NCI-H446 treated with DMSO at 0.1 percent for 48 hours (cell line): ENCODE measurements around the gene ULK4.
"Not testable (repeated sequence)": the region's sequence is repeated elsewhere in the genome, so short reads cannot be mapped to it uniquely, and the experiment has no call there.

Source experiments
- DNase-seq: peaks from one replicate; lab custom pipeline; 2025; lab: John Stamatoyannopoulos, UW

The ULK4 gene

GRCh38 chr3:41961751-41962679 lies at the start of gene ULK4:
TSS of gene ULK4 (minus strand) at chr3:41962103. CDS start at chr3:41954759, 7,344 bp downstream.
- peak; percentile 96 for DNase-seq

GRCh38 chr3:42010530-42010929 lies 48.6 kb upstream of the ULK4 start:
- DNase-seq: peak; percentile 31

GRCh38 chr3:42009456-42009855 lies 47.6 kb upstream of the ULK4 start:
- DNase-seq: no peak

- DNase-seq: no peak
Observed at GRCh38 chr3:42007785-42008184, 45.9 kb upstream of the ULK4 start.

- DNase-seq: no peak
Observed at GRCh38 chr3:42005401-42005800, 43.5 kb upstream of the ULK4 start.

- no peak for DNase-seq
Observed at GRCh38 chr3:42002790-42003189, 40.9 kb upstream of the ULK4 start.

- DNase-seq: no peak
Observed at GRCh38 chr3:42001777-42002176, 39.9 kb upstream of the ULK4 start.

- no peak for DNase-seq
Observed at GRCh38 chr3:41999909-42000308, 38.0 kb upstream of the ULK4 start.

GRCh38 chr3:41997702-41998550 lies 36.0 kb upstream of the ULK4 start:
- no peak for DNase-seq

GRCh38 chr3:41991437-41991836 lies 29.5 kb upstream of the ULK4 start:
- DNase-seq: no peak

GRCh38 chr3:41989518-41989917 lies 27.6 kb upstream of the ULK4 start:
- DNase-seq: no peak

GRCh38 chr3:41987627-41988026 lies 25.7 kb upstream of the ULK4 start:
- no peak for DNase-seq

GRCh38 chr3:41986561-41986960 lies 24.7 kb upstream of the ULK4 start:
- DNase-seq: no peak

GRCh38 chr3:41985018-41985417 lies 23.1 kb upstream of the ULK4 start:
- DNase-seq: no peak

- not testable (repeated sequence) for DNase-seq
Observed at GRCh38 chr3:41983091-41983490, 21.2 kb upstream of the ULK4 start.

GRCh38 chr3:41977401-41977800 lies 15.5 kb upstream of the ULK4 start:
- DNase-seq: not testable (repeated sequence)

GRCh38 chr3:41975416-41976103 lies 13.7 kb upstream of the ULK4 start:
- no peak for DNase-seq

GRCh38 chr3:41974223-41974622 lies 12.3 kb upstream of the ULK4 start:
- no peak for DNase-seq

GRCh38 chr3:41972802-41973201 lies 10.9 kb upstream of the ULK4 start:
- DNase-seq: no peak

- no peak for DNase-seq
Observed at GRCh38 chr3:41966206-41966605, 4.3 kb upstream of the ULK4 start.

- no peak for DNase-seq
Observed at GRCh38 chr3:41963823-41964222, 1.9 kb upstream of the ULK4 start.
